IMR-90 (cell line): Measurements from ENCODE around the gene HEATR5A.

Experiments
- BHLHE40 ChIP-seq: fragments of 150-350 bp; IDR thresholded peaks from 2 replicates; pipeline ENCODE4 v1.6.1; 2016; ENCODE audit warnings: mild to moderate bottlenecking, low read depth, low read length
- CEBPB ChIP-seq: IDR thresholded peaks from 2 replicates; pipeline ENCODE4 v1.6.1; 2012; ENCODE audit warnings: low read depth, low read length, improper control_type of control experiment
- CHD1 ChIP-seq: IDR thresholded peaks from 2 replicates; pipeline ENCODE4 v1.6.1; 2012; ENCODE audit warnings: low read depth, low read length, improper control_type of control experiment
- CTCF ChIP-seq: conservative IDR thresholded peaks from 2 replicates; pipeline ENCODE4 v1.5.1; 2012; ENCODE audit warnings: mild to moderate bottlenecking, low read depth, low read length, improper control_type of control experiment
- FOS ChIP-seq: fragments of 150-350 bp; IDR thresholded peaks from 2 replicates; pipeline ENCODE4 v1.6.1; 2016; ENCODE audit warnings: low read depth, low read length
- MAFK ChIP-seq: IDR thresholded peaks from 2 replicates; pipeline ENCODE4 v1.6.1; 2012; ENCODE audit warnings: low read depth, low read length, improper control_type of control experiment
- MAZ ChIP-seq: IDR thresholded peaks from 2 replicates; pipeline ENCODE4 v1.6.1; 2012; ENCODE audit warnings: low read depth, mild to moderate bottlenecking, low read length, improper control_type of control experiment, moderate library complexity, borderline replicate concordance
- POLR2A ChIP-seq: IDR thresholded peaks from 2 replicates; pipeline ENCODE4 v1.6.1; 2012; ENCODE audit warnings: mild to moderate bottlenecking, low read depth, low read length
- RAD21 ChIP-seq: IDR thresholded peaks from 2 replicates; pipeline ENCODE4 v1.6.1; 2012; ENCODE audit warnings: low read length, improper control_type of control experiment
- RCOR1 ChIP-seq: IDR thresholded peaks from 2 replicates; pipeline ENCODE4 v1.6.1; 2012; ENCODE audit warnings: mild to moderate bottlenecking, low read length, improper control_type of control experiment; ENCODE audit not compliant: insufficient replicate concordance
- RFX5 ChIP-seq: IDR thresholded peaks from 2 replicates; pipeline ENCODE4 v1.8.0; 2012; ENCODE audit warnings: low read depth, mild to moderate bottlenecking, low read length, moderate library complexity
- SMC3 ChIP-seq: fragments of 150-350 bp; IDR thresholded peaks from 2 replicates; pipeline ENCODE4 v1.6.1; 2016; ENCODE audit warnings: low read depth, mild to moderate bottlenecking, antibody characterized with exemption, low read length, moderate library complexity
- TF ChIP-seq, protein P1 (sequence below): fragments of 150-350 bp; IDR thresholded peaks from 2 replicates; pipeline ENCODE4 v1.6.1; 2017; ENCODE audit warnings: mild to moderate bottlenecking, antibody characterized with exemption, low read length, low read depth

- no peak for TF ChIP-seq CTCF
- TF ChIP-seq RAD21, result no peak
- TF ChIP-seq FOS, result no peak
- no peak for TF ChIP-seq RFX5
- TF ChIP-seq MAZ, result no peak
- TF ChIP-seq, protein P1, sequence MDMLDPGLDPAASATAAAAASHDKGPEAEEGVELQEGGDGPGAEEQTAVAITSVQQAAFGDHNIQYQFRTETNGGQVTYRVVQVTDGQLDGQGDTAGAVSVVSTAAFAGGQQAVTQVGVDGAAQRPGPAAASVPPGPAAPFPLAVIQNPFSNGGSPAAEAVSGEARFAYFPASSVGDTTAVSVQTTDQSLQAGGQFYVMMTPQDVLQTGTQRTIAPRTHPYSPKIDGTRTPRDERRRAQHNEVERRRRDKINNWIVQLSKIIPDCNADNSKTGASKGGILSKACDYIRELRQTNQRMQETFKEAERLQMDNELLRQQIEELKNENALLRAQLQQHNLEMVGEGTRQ, result no peak
- TF ChIP-seq BHLHE40, result no peak
- no peak for TF ChIP-seq RCOR1
- TF ChIP-seq MAFK, result no peak
- TF ChIP-seq SMC3, result no peak
- TF ChIP-seq POLR2A, result no peak
- TF ChIP-seq CEBPB, result no peak
- TF ChIP-seq CHD1, result no peak
Observed at GRCh38 chr14:31357279-31357678, 63.1 kb downstream of the HEATR5A start.
